Osteoblast (primary cell): ENCODE measurements around the gene RPS6KA2. TPM values are rescaled to one million over a fixed set of nuclear protein-coding genes. Genes with fewer than 3 reads are reported as not detected.

Experiments used
- DNase-seq: peaks from one replicate; pipeline ENCODE4 v3.0.0; 2011; ENCODE audit warnings: low spot score, mixed read lengths; ENCODE audit not compliant: insufficient read length; ENCODE audit errors: missing footprints
- H2AFZ ChIP-seq: 2 replicates; pipeline ENCODE4 v1.6.0; 2011; ENCODE audit warnings: mild to moderate bottlenecking, low read length
- H3K27ac ChIP-seq: 2 replicates; pipeline ENCODE4 v1.5.1; 2011; ENCODE audit warnings: mild to moderate bottlenecking, low read depth, low read length, moderate library complexity
- H3K27me3 ChIP-seq: 2 replicates; pipeline ENCODE4 v1.6.0; 2012; ENCODE audit warnings: mild to moderate bottlenecking, control low read depth, inconsistent platforms, low read length, moderate library complexity; ENCODE audit not compliant: insufficient read depth
- H3K36me3 ChIP-seq: 2 replicates; pipeline ENCODE4 v1.5.1; 2011; ENCODE audit warnings: mild to moderate bottlenecking, low read length, control low read depth, moderate library complexity; ENCODE audit not compliant: insufficient read depth
- H3K4me1 ChIP-seq: 2 replicates; pipeline ENCODE4 v1.5.1; 2011; ENCODE audit warnings: mild to moderate bottlenecking, low read length, control low read depth, moderate library complexity; ENCODE audit not compliant: insufficient read depth
- H3K4me2 ChIP-seq: 2 replicates; pipeline ENCODE4 v1.6.0; 2011; ENCODE audit warnings: mild to moderate bottlenecking, low read length; ENCODE audit not compliant: insufficient read depth
- H3K4me3 ChIP-seq: fragments of 200-600 bp; sonication (generic); 3 replicates; pipeline ENCODE4 v1.5.1; 2012; ENCODE audit warnings: mild to moderate bottlenecking, low read length, inconsistent platforms; ENCODE audit not compliant: insufficient read depth
- H3K79me2 ChIP-seq: 2 replicates; pipeline ENCODE4 v1.6.0; 2012; ENCODE audit warnings: mild to moderate bottlenecking, low read length, control low read depth, inconsistent platforms; ENCODE audit not compliant: insufficient read depth
- H3K9me3 ChIP-seq: 2 replicates; pipeline ENCODE4 v1.5.1; 2011; ENCODE audit warnings: low read depth, low read length, control low read depth
- H4K20me1 ChIP-seq: 2 replicates; pipeline ENCODE4 v1.6.0; 2012; ENCODE audit warnings: mild to moderate bottlenecking, low read length, control low read depth; ENCODE audit not compliant: insufficient read depth
- total RNA-seq: library from RNA; depleted of rRNA; stranded (reverse); fragments of >200 nt; gene quantifications from 2 replicates; pipeline ENCODE4 v1.2.3, GENCODE V29; 2012
- TF ChIP-seq, protein P1 (sequence below): IDR thresholded peaks from 2 replicates; pipeline ENCODE4 v1.5.1; 2011; ENCODE audit warnings: mild to moderate bottlenecking, low read depth, low read length, moderate library complexity; ENCODE audit errors: extremely low read depth

The RPS6KA2 gene
- total RNA-seq, 1 donor: 113 TPM

GRCh38 chr6:166614589-166614988 is 12.5 kb downstream of the RPS6KA2 start:
- no peak overlapping the region for H2AFZ ChIP-seq
- TF ChIP-seq, protein P1, sequence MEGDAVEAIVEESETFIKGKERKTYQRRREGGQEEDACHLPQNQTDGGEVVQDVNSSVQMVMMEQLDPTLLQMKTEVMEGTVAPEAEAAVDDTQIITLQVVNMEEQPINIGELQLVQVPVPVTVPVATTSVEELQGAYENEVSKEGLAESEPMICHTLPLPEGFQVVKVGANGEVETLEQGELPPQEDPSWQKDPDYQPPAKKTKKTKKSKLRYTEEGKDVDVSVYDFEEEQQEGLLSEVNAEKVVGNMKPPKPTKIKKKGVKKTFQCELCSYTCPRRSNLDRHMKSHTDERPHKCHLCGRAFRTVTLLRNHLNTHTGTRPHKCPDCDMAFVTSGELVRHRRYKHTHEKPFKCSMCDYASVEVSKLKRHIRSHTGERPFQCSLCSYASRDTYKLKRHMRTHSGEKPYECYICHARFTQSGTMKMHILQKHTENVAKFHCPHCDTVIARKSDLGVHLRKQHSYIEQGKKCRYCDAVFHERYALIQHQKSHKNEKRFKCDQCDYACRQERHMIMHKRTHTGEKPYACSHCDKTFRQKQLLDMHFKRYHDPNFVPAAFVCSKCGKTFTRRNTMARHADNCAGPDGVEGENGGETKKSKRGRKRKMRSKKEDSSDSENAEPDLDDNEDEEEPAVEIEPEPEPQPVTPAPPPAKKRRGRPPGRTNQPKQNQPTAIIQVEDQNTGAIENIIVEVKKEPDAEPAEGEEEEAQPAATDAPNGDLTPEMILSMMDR: peak; percentile 6
- peaks cover 25% of the 10 kb centered on the region for H3K4me1 ChIP-seq
- H3K36me3 ChIP-seq: peaks cover 20% of the 10 kb centered on the region
- H3K4me2 ChIP-seq: no peak overlapping the region
- no peak overlapping the region for H3K4me3 ChIP-seq
- H3K27ac ChIP-seq: no peak overlapping the region
- no peaks in the 10 kb centered on the region for H3K27me3 ChIP-seq
- peaks cover 90% of the 10 kb centered on the region for H3K79me2 ChIP-seq
- H3K9me3 ChIP-seq: no peaks in the 10 kb centered on the region
- H4K20me1 ChIP-seq: no peaks in the 10 kb centered on the region
- DNase-seq: no peak

- Histone ChIP-seq H3K4me2 (no peak overlapping the region), H3K9me3 (no peaks in the 10 kb centered on the region), H3K4me3 (no peak overlapping the region), H3K4me1 (peaks cover 20% of the 10 kb centered on the region), H3K36me3 (peaks cover 20% of the 10 kb centered on the region), H3K27me3 (no peaks in the 10 kb centered on the region), H2AFZ (no peak overlapping the region), H4K20me1 (no peaks in the 10 kb centered on the region), H3K27ac (no peak overlapping the region), H3K79me2 (peaks cover 90% of the 10 kb centered on the region)
- DNase-seq: peak; percentile 64
- TF ChIP-seq, protein P1: no peak
Observed at GRCh38 chr6:166614171-166614583, 12.9 kb downstream of the RPS6KA2 start.

DNA sequence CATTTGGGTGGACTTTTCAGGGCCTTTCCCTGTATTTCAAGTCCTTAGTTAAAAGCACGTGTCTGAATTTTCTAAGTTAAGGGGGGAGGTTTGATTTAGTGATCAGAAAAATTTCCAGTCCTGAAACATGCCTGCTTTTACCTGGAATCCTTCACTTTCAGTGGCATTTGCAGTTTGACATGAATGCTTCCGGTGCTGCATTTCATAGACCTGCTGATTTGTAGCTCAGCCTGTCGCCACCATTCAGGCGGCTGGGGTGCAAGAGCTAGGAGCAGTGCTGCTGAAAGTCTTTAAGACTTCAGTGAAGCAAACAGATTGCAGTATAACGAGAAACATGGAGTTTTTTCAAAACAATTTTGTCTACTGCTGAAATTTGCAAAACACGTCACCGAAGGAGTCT is 14.0 kb downstream of the RPS6KA2 start:
- no peaks in the 10 kb centered on the region for H3K27me3 ChIP-seq
- no peak overlapping the region for H2AFZ ChIP-seq
- TF ChIP-seq, protein P1: no peak
- H4K20me1 ChIP-seq: no peaks in the 10 kb centered on the region
- peak; percentile 47 for DNase-seq
- peaks cover 11% of the 10 kb centered on the region for H3K36me3 ChIP-seq
- no peak overlapping the region for H3K4me3 ChIP-seq
- peaks cover 10% of the 10 kb centered on the region for H3K4me1 ChIP-seq
- H3K27ac ChIP-seq: no peak overlapping the region
- no peaks in the 10 kb centered on the region for H3K9me3 ChIP-seq
- H3K79me2 ChIP-seq: peaks cover 94% of the 10 kb centered on the region
- H3K4me2 ChIP-seq: no peak overlapping the region

- H4K20me1 ChIP-seq: no peaks in the 10 kb centered on the region
- H3K79me2 ChIP-seq: peaks cover 94% of the 10 kb centered on the region
- no peak for DNase-seq
- H3K4me3 ChIP-seq: no peak overlapping the region
- H3K4me1 ChIP-seq: peaks cover 10% of the 10 kb centered on the region
- no peaks in the 10 kb centered on the region for H3K27me3 ChIP-seq
- TF ChIP-seq, protein P1: no peak
- H3K9me3 ChIP-seq: no peaks in the 10 kb centered on the region
- no peak overlapping the region for H2AFZ ChIP-seq
- H3K27ac ChIP-seq: no peak overlapping the region
- no peak overlapping the region for H3K4me2 ChIP-seq
- peaks cover 6% of the 10 kb centered on the region for H3K36me3 ChIP-seq
Observed at GRCh38 chr6:166612471-166612881, 14.6 kb downstream of the RPS6KA2 start.
